Activated CD8-positive, alpha-beta memory T cell treated with anti-CD3 and anti-CD28 coated beads for 36 hours (primary cell): ENCODE data around the gene MOGAT1. TPM values are rescaled to one million over a fixed set of nuclear protein-coding genes. Genes with fewer than 3 reads are reported as not detected.
"Not testable (repeated sequence)": the region's sequence is repeated elsewhere in the genome, so short reads cannot be mapped to it uniquely, and the experiment has no call there.

Experiments used
- CTCF ChIA-PET: fragments of 350-600 bp; sonication (Branson Sonifier 250); formaldehyde crosslinking; loops from one replicate; lab custom pipeline; 2021; ENCODE audit warnings: antibody characterized with exemption; lab: Charles Lee
- POLR2A ChIA-PET: fragments of 350-600 bp; sonication (Branson Sonifier 250); formaldehyde crosslinking; loops from one replicate; lab custom pipeline; 2021; ENCODE audit warnings: antibody characterized with exemption; lab: Charles Lee
- total RNA-seq, 2 experiments: library from RNA; stranded (reverse); gene quantifications; one replicate each; pipeline ENCODE4 v1.2.3, GENCODE V29; 2021

MOGAT1 gene
- total RNA-seq, 2 experiments from 2014 or later = not detected

- ChIA-PET POLR2A (no interaction called here), CTCF (no interaction called here)
These were observed 2.8 kb upstream of the MOGAT1 start for GRCh38 chr2:222668494-222669154.

- CTCF ChIA-PET = no interaction called here
- POLR2A ChIA-PET = no interaction called here
These were observed 2.1 kb upstream of the MOGAT1 start for GRCh38 chr2:222669353-222669752.

- POLR2A ChIA-PET = no interaction called here
- CTCF ChIA-PET = interaction anchor here (0.7 kb wide), 1 partner anchor 12 kb away, joined by 3 read pairs; no protein-coding TSS in a partner anchor
These were observed 1.0 kb upstream of the MOGAT1 start for GRCh38 chr2:222670191-222671038.

- POLR2A ChIA-PET = no interaction called here
- CTCF ChIA-PET = no interaction called here
These were observed 577 bp downstream of the MOGAT1 start for GRCh38 chr2:222672068-222672401.

- ChIA-PET POLR2A (no interaction called here), CTCF (no interaction called here)
These were observed 1.8 kb downstream of the MOGAT1 start for GRCh38 chr2:222673273-222673672.

GRCh38 chr2:222673883-222674282 lies 2.4 kb downstream of the MOGAT1 start:
- ChIA-PET CTCF (no interaction called here), POLR2A (no interaction called here)

- ChIA-PET CTCF (no interaction called here), POLR2A (no interaction called here)
These were observed 6.5 kb downstream of the MOGAT1 start for GRCh38 chr2:222677981-222678380.

GRCh38 chr2:222683805-222684204 lies 12.3 kb downstream of the MOGAT1 start:
- ChIA-PET CTCF (no interaction called here), POLR2A (no interaction called here)

- ChIA-PET CTCF (no interaction called here), POLR2A (no interaction called here)
These were observed 14.8 kb downstream of the MOGAT1 start for GRCh38 chr2:222686086-222686750.

GRCh38 chr2:222688917-222689316 lies 17.5 kb downstream of the MOGAT1 start:
- CTCF ChIA-PET = interaction anchor here (1.2 to 1.8 kb wide), 2 partner anchors 11 to 214 kb away, joined by 3 to 5 read pairs; no protein-coding TSS in a partner anchor
- POLR2A ChIA-PET = no interaction called here

GRCh38 chr2:222689322-222689721 lies 17.9 kb downstream of the MOGAT1 start:
- POLR2A ChIA-PET = no interaction called here

GRCh38 chr2:222690564-222691200 lies 19.2 kb downstream of the MOGAT1 start:
- ChIA-PET CTCF (interaction anchor here (0.5 to 2.1 kb wide), 18 partner anchors 11 to 275 kb away, joined by 3 to 7 read pairs (median 4); no protein-coding TSS in a partner anchor), POLR2A (no interaction called here)

More at GRCh38 chr2:222689322-222689721, 17.9 kb downstream of the MOGAT1 start:
- CTCF ChIA-PET = interaction anchor here (2.1 kb wide), 1 partner anchor 19 kb away, joined by 6 read pairs; no protein-coding TSS in a partner anchor

GRCh38 chr2:222693413-222693812 lies 22.0 kb downstream of the MOGAT1 start:
- CTCF ChIA-PET = interaction anchor here (0.6 kb wide), 1 partner anchor 190 kb away, joined by 3 read pairs; no protein-coding TSS in a partner anchor
- POLR2A ChIA-PET = not testable (repeated sequence)

- POLR2A ChIA-PET = no interaction called here
- CTCF ChIA-PET = no interaction called here
These were observed 22.4 kb downstream of the MOGAT1 start for GRCh38 chr2:222693837-222694236.

GRCh38 chr2:222698276-222698675 lies 26.8 kb downstream of the MOGAT1 start:
- ChIA-PET POLR2A (no interaction called here), CTCF (no interaction called here)

GRCh38 chr2:222701233-222701632 lies 29.8 kb downstream of the MOGAT1 start:
- POLR2A ChIA-PET = no interaction called here
- CTCF ChIA-PET = no interaction called here

- POLR2A ChIA-PET = no interaction called here
These were observed 30.3 kb downstream of the MOGAT1 start for GRCh38 chr2:222701721-222702131.

GRCh38 chr2:222703091-222703490 lies 31.6 kb downstream of the MOGAT1 start:
- POLR2A ChIA-PET = no interaction called here

More at GRCh38 chr2:222701721-222702131, 30.3 kb downstream of the MOGAT1 start:
- CTCF ChIA-PET = no interaction called here

GRCh38 chr2:222703886-222704285 lies 32.4 kb downstream of the MOGAT1 start:
- ChIA-PET POLR2A (no interaction called here), CTCF (interaction anchor here (0.8 to 1.4 kb wide), 2 partner anchors 13 to 200 kb away, joined by 3 to 6 read pairs; no protein-coding TSS in a partner anchor)

More at GRCh38 chr2:222703091-222703490, 31.6 kb downstream of the MOGAT1 start:
- CTCF ChIA-PET = interaction anchor here (1.4 kb wide), 1 partner anchor 12 kb away, joined by 6 read pairs; no protein-coding TSS in a partner anchor
